PC-9 (cell line): ENCODE measurements around the gene AMN1. TPM values are rescaled to one million over a fixed set of nuclear protein-coding genes. Genes with fewer than 3 reads are reported as not detected.
A peak's percentile ranks its signal among the peaks of the same experiment; 100 is the strongest.

Experiments
- BruUV-seq: library from RNA; stranded (reverse); fragments of 400-500 nt; replicated peaks from 2 replicates; lab custom pipeline; 2021; lab: Mats Ljungman, UMichigan
- CTCF ChIA-PET: fragments of 300-600 bp; sonication (Branson Sonifier 250); formaldehyde crosslinking; loops from one replicate; lab custom pipeline; 2022; ENCODE audit warnings: antibody characterized with exemption; lab: Charles Lee
- POLR2A ChIA-PET: fragments of 300-600 bp; sonication (Branson Sonifier 250); formaldehyde crosslinking; loops from one replicate; lab custom pipeline; 2022; ENCODE audit warnings: antibody characterized with exemption; ENCODE audit not compliant: unreplicated experiment; lab: Charles Lee
- DNase-seq, 2 experiments: peaks; one replicate each; pipeline versions ENCODE4 v3.0.0 to v3.0.0-alpha.2; 2015 to 2022; ENCODE audit warnings: mixed read lengths in 1 of 2
- H2AFZ ChIP-seq: fragments of 200-600 bp; sonication (generic); 2 replicates; pipeline ENCODE4 v1.8.1; 2017; ENCODE audit warnings: antibody characterized with exemption
- H3F3A ChIP-seq: fragments of 200-600 bp; sonication (generic); 2 replicates; pipeline ENCODE4 v1.8.1; 2017; ENCODE audit warnings: antibody characterized with exemption, mild to moderate bottlenecking, low read depth; ENCODE audit not compliant: insufficient read depth
- H3K27ac ChIP-seq: fragments of 200-600 bp; sonication (generic); 2 replicates; pipeline ENCODE4 v1.6.1; 2016; ENCODE audit warnings: mixed run types
- H3K27me3 ChIP-seq: fragments of 200-600 bp; sonication (generic); 2 replicates; pipeline ENCODE4 v1.6.1; 2016; ENCODE audit warnings: low read depth, mixed run types; ENCODE audit not compliant: insufficient read depth
- H3K36me3 ChIP-seq: fragments of 200-600 bp; sonication (generic); 2 replicates; pipeline ENCODE4 v1.6.1; 2016; ENCODE audit warnings: low read depth, mixed run types
- H3K4me1 ChIP-seq: fragments of 200-600 bp; sonication (generic); replicated peaks from 2 replicates; pipeline ENCODE4 v1.6.1; 2016; ENCODE audit warnings: mixed run types; ENCODE audit not compliant: insufficient read depth
- H3K4me2 ChIP-seq: fragments of 200-600 bp; sonication (generic); 2 replicates; pipeline ENCODE4 v1.6.1; 2017; ENCODE audit warnings: mixed run types
- H3K4me3 ChIP-seq: fragments of 200-600 bp; sonication (generic); 2 replicates; pipeline ENCODE4 v1.6.1; 2016; ENCODE audit warnings: mixed run types
- H3K79me2 ChIP-seq: fragments of 200-600 bp; sonication (generic); 2 replicates; pipeline ENCODE4 v1.6.1; 2017; ENCODE audit warnings: low read depth, mixed run types
- H3K9me2 ChIP-seq: fragments of 200-600 bp; sonication (generic); 2 replicates; pipeline ENCODE4 v1.8.1; 2017; ENCODE audit warnings: mild to moderate bottlenecking; ENCODE audit not compliant: insufficient read depth
- H3K9me3 ChIP-seq: fragments of 200-600 bp; sonication (generic); 2 replicates; pipeline ENCODE4 v1.8.1; 2016; ENCODE audit warnings: low read depth; ENCODE audit not compliant: insufficient read depth
- H4K20me1 ChIP-seq: fragments of 200-600 bp; sonication (generic); 2 replicates; pipeline ENCODE4 v1.8.1; 2017; ENCODE audit not compliant: insufficient read depth
- EZH2 ChIP-seq: fragments of 200-600 bp; sonication (generic); IDR thresholded peaks from 2 replicates; pipeline ENCODE4 v1.8.0; 2017; ENCODE audit warnings: antibody characterized with exemption, low read depth
- intact Hi-C: fragments of 100-400 bp; cut with micrococcal nuclease; formaldehyde crosslinking; loops from one replicate; pipeline ENCODE4 v1.10.0; 2022; ENCODE audit not compliant: unreplicated experiment
- total RNA-seq: library from RNA; stranded (reverse); gene quantifications from 2 replicates; pipeline ENCODE4 v1.2.3, GENCODE V29; 2021
- TF ChIP-seq, protein P1 (sequence below): fragments of 200-600 bp; sonication (generic); conservative IDR thresholded peaks from 2 replicates; pipeline ENCODE4 v1.6.1; 2017; ENCODE audit warnings: mixed run types, antibody characterized with exemption, mild to moderate bottlenecking, moderate library complexity

The AMN1 gene
- total RNA-seq, 1 experiment from 2014 or later = 7.4 TPM

DNA sequence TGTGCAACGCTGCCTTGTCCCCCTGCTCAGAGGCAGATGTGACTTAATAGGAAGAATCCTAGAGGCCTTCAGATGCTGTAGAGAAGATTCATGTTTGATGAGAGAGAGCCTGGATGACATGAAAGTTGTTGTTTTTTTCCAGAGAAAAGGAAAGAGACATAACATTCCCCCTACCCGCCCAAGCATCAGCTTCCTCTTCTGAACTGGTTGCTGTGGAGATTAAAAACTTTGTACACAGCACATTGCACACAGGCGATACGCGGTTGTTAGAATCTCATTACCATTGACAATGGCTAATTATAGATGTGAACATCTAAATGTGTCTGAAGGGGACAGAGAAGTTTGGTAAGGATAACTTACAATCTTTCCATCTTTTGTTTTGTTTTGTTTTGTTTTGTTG lies 82.9 kb downstream of the AMN1 start:
- Histone ChIP-seq H3K4me1 (no peaks in the 10 kb centered on the region), H4K20me1 (no peaks in the 10 kb centered on the region), H3K4me2 (no peak overlapping the region), H3K36me3 (no peaks in the 10 kb centered on the region), H3K9me3 (no peaks in the 10 kb centered on the region), H2AFZ (no peak overlapping the region), H3K4me3 (no peak overlapping the region), H3K79me2 (no peaks in the 10 kb centered on the region), H3F3A (no peaks in the 10 kb centered on the region), H3K27me3 (no peaks in the 10 kb centered on the region), H3K9me2 (no peaks in the 10 kb centered on the region), H3K27ac (no peak overlapping the region)
- no TSS peak for BruUV-seq
- TF ChIP-seq EZH2 = no peak
- TF ChIP-seq, protein P1, sequence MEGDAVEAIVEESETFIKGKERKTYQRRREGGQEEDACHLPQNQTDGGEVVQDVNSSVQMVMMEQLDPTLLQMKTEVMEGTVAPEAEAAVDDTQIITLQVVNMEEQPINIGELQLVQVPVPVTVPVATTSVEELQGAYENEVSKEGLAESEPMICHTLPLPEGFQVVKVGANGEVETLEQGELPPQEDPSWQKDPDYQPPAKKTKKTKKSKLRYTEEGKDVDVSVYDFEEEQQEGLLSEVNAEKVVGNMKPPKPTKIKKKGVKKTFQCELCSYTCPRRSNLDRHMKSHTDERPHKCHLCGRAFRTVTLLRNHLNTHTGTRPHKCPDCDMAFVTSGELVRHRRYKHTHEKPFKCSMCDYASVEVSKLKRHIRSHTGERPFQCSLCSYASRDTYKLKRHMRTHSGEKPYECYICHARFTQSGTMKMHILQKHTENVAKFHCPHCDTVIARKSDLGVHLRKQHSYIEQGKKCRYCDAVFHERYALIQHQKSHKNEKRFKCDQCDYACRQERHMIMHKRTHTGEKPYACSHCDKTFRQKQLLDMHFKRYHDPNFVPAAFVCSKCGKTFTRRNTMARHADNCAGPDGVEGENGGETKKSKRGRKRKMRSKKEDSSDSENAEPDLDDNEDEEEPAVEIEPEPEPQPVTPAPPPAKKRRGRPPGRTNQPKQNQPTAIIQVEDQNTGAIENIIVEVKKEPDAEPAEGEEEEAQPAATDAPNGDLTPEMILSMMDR = no peak
- DNase-seq = no peak
- ChIA-PET CTCF (interaction anchor here (0.6 kb wide), 1 partner anchor 242 kb away, joined by 4 read pairs; no protein-coding TSS in a partner anchor), POLR2A (interaction anchor here (0.6 kb wide), 1 partner anchor 1097 kb away, joined by 5 read pairs; no protein-coding TSS in a partner anchor)
- intact Hi-C loops = no loop called here

DNA sequence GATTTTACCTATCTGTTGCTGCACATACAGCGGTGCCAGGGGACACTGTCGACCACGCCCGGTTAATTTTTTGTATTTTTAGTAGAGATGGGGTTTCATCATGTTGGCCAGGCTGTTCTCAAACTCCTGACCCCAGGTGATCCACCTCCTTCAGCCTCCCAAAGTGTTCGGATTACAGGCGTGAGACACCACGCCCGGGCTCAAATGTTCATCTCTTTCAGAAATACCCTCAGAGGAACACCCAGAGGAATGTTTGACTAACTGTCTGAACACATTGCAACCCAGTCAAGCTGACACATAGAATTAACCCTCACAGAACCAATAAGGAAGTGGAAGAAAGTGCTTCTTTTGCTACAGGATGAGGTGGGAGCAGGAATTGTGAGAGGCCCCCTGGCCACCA lies 84.3 kb downstream of the AMN1 start:
- Histone ChIP-seq H3K36me3 (no peaks in the 10 kb centered on the region), H3K79me2 (no peaks in the 10 kb centered on the region), H2AFZ (no peak overlapping the region), H3K4me1 (no peaks in the 10 kb centered on the region), H3K27ac (no peak overlapping the region), H3K27me3 (no peaks in the 10 kb centered on the region), H3K4me3 (no peak overlapping the region), H3K4me2 (no peak overlapping the region), H3K9me2 (no peaks in the 10 kb centered on the region), H3K9me3 (no peaks in the 10 kb centered on the region), H4K20me1 (no peaks in the 10 kb centered on the region), H3F3A (no peaks in the 10 kb centered on the region)
- CTCF ChIA-PET = no interaction called here
- no TSS peak for BruUV-seq
- TF ChIP-seq, protein P1 = no peak
- no peak for TF ChIP-seq EZH2
- intact Hi-C loops = no loop called here
- POLR2A ChIA-PET = interaction anchor here (0.6 kb wide), 1 partner anchor 670 kb away, joined by 11 read pairs; no protein-coding TSS in a partner anchor
- no peak for DNase-seq

DNA sequence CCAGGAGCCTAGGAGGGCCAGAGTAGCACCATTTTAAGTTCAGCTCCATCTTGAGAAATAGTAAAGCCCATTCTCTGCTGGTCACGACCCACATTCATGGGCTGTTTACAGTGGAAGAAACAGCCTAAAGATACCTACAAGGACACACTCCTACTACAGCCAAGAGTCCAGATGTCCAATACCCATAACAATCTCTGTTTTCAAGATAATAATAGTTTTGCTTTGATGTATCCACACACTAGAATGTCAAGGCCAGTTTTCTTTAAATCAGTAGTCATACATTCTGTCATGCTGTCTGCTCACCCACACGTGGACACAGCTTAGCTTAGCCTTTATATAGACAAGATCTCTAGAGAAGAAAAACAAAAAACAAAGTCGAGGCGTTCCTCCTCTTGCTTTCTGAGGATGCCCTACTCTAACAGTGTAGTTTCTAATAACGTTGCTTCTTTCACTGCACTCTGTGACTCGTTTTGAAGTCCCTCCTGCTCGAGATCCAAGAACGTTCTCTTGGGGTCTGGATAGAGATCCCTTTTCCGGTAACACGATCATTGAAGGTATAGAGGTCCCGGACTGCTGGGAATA lies 87.2 kb downstream of the AMN1 start:
- no TSS peak for BruUV-seq
- no peaks in the 10 kb centered on the region for H3F3A ChIP-seq
- no peaks in the 10 kb centered on the region for H4K20me1 ChIP-seq
- TF ChIP-seq EZH2 = no peak
- TF ChIP-seq, protein P1 = no peak
- no peak overlapping the region for H3K4me2 ChIP-seq
- no peaks in the 10 kb centered on the region for H3K27me3 ChIP-seq
- H3K9me2 ChIP-seq = no peaks in the 10 kb centered on the region
- H3K9me3 ChIP-seq = no peaks in the 10 kb centered on the region
- H3K27ac ChIP-seq = no peak overlapping the region
- ChIA-PET CTCF (no interaction called here), POLR2A (no interaction called here)
- no peak overlapping the region for H3K4me3 ChIP-seq
- no peak for DNase-seq
- intact Hi-C loops = no loop called here
- H3K79me2 ChIP-seq = no peaks in the 10 kb centered on the region
- no peaks in the 10 kb centered on the region for H3K4me1 ChIP-seq
- H3K36me3 ChIP-seq = no peaks in the 10 kb centered on the region
- H2AFZ ChIP-seq = 0 out of 2 replicates have a peak overlapping the region, but pooled peaks have one; percentile 12
